GM12878 (cell line): ENCODE measurements around the gene CAMK2A. TPM values are rescaled to one million over a fixed set of nuclear protein-coding genes. Genes with fewer than 3 reads are reported as not detected.
"Not testable (repeated sequence)": the region's sequence is repeated elsewhere in the genome, so short reads cannot be mapped to it uniquely, and the experiment has no call there.

Experiments used
- ATAC-seq: fragments of 200-7000 bp; cut with Tn5 transposase; 3 replicates; pipeline ENCODE4 v1.9.1; 2020; ENCODE audit warnings: mild to moderate bottlenecking, moderate library complexity
- BruUV-seq: library from RNA; stranded (reverse); fragments of 400-500 nt; replicated peaks from 2 replicates; lab custom pipeline; 2021; lab: Mats Ljungman, UMichigan
- CTCF ChIA-PET: fragments of 300-600 bp; sonication (Branson Sonifier 250); formaldehyde crosslinking; extraction: SDS; loops from one replicate; lab custom pipeline; 2021; ENCODE audit warnings: inconsistent platforms; lab: Yijun Ruan, JAX
- POLR2A ChIA-PET: fragments of 350-600 bp; formaldehyde crosslinking; extraction: SDS; loops from one replicate; lab custom pipeline; 2021; ENCODE audit warnings: inconsistent platforms; lab: Charles Lee
- RAD21 ChIA-PET: fragments of 300-600 bp; sonication (Branson Sonifier 250); formaldehyde crosslinking; loops from one replicate; lab custom pipeline; 2023; ENCODE audit warnings: antibody characterized with exemption; ENCODE audit not compliant: unreplicated experiment; lab: Charles Lee
- SMC1A ChIA-PET: fragments of 300-600 bp; sonication (Branson Sonifier 250); formaldehyde crosslinking; loops from one replicate; lab custom pipeline; 2023; ENCODE audit not compliant: unreplicated experiment, uncharacterized antibody; lab: Charles Lee
- DNase-seq: peaks from one replicate; pipeline ENCODE4 v3.0.0-alpha.2; 2011; ENCODE audit warnings: low read depth, low spot score
- FAIRE-seq: peaks from 3 replicates; lab custom pipeline; 2011; peaks lifted over from hg19 to GRCh38; lab: Jason Lieb, UNC
- H2AFZ ChIP-seq: 2 replicates; pipeline ENCODE4 v1.6.0; 2011; ENCODE audit warnings: low read depth, low read length, control low read depth; ENCODE audit not compliant: control insufficient read depth
- H3K27ac ChIP-seq: 2 replicates; pipeline ENCODE4 v1.5.1; 2011; ENCODE audit warnings: control low read depth; ENCODE audit not compliant: control insufficient read depth, insufficient read depth
- H3K27me3 ChIP-seq, 2 experiments: replicated peaks in 1 of 2; 2 replicates each; pipeline versions ENCODE4 v1.6.0 to v1.6.1; 2011; ENCODE audit warnings: low read length in 1 of 2; ENCODE audit not compliant: control insufficient read depth in 2 of 2, insufficient read depth in 2 of 2
- H3K36me3 ChIP-seq, 2 experiments: 2 replicates each; pipeline ENCODE4 v1.5.1; 2011; ENCODE audit warnings: low read length in 1 of 2; ENCODE audit not compliant: control insufficient read depth in 2 of 2, insufficient read depth in 2 of 2
- H3K4me1 ChIP-seq: 2 replicates; pipeline ENCODE4 v1.6.1; 2011; ENCODE audit warnings: mild to moderate bottlenecking, low read length, moderate library complexity, mixed read lengths; ENCODE audit not compliant: control insufficient read depth, insufficient read depth
- H3K4me2 ChIP-seq: 2 replicates; pipeline ENCODE4 v1.6.0; 2011; ENCODE audit warnings: control low read depth; ENCODE audit not compliant: control insufficient read depth, insufficient read depth
- H3K4me3 ChIP-seq: fragments of 200-600 bp; sonication (generic); 2 replicates; pipeline ENCODE4 v1.5.1; 2016
- H3K79me2 ChIP-seq: 2 replicates; pipeline ENCODE4 v1.6.0; 2011; ENCODE audit warnings: low read length; ENCODE audit not compliant: control insufficient read depth, insufficient read depth
- H3K9ac ChIP-seq: 2 replicates; pipeline ENCODE4 v1.8.0; 2011; ENCODE audit warnings: low read length, control low read depth, mixed read lengths; ENCODE audit not compliant: control insufficient read depth, insufficient read depth
- H3K9me3 ChIP-seq: replicated peaks from 3 replicates; pipeline ENCODE4 v1.5.1; 2011; ENCODE audit warnings: mild to moderate bottlenecking, low read length; ENCODE audit not compliant: control insufficient read depth, insufficient read depth
- H4K20me1 ChIP-seq: 2 replicates; pipeline ENCODE4 v1.6.0; 2011; ENCODE audit not compliant: control insufficient read depth, insufficient read depth
- ETV6 ChIP-seq, 2 experiments: fragments of 450-650 bp in 1 of 2; IDR thresholded peaks in 1 of 2; conservative IDR thresholded peaks in 1 of 2; 2 replicates each; pipeline ENCODE4 v1.6.1; 2014; ENCODE audit warnings: antibody characterized with exemption in 1 of 2, borderline replicate concordance in 1 of 2, low read depth in 1 of 2, mild to moderate bottlenecking in 1 of 2, moderate library complexity in 1 of 2
- RAD21 ChIP-seq: IDR thresholded peaks from 2 replicates; pipeline ENCODE4 v1.6.1; 2011; ENCODE audit warnings: mild to moderate bottlenecking, low read depth, low read length, moderate library complexity; ENCODE audit not compliant: insufficient read depth
- SPI1 ChIP-seq: IDR thresholded peaks from 2 replicates; pipeline ENCODE4 v1.6.1; 2011; ENCODE audit warnings: low read depth, mild to moderate bottlenecking, low read length, moderate library complexity, borderline replicate concordance; ENCODE audit not compliant: insufficient read depth
- WGBS: methylation state at CpG from one replicate; pipeline ENCODE4 v1.1.6; 2016; ENCODE audit warnings: low lambda C conversion rate; ENCODE audit not compliant: insufficient replicate concordance, insufficient coverage; ENCODE audit errors: missing lambda C conversion rate; 5-methylcytosine and 5-hydroxymethylcytosine counted together
- in situ Hi-C: fragments of 300-500 bp; cut with MboI; formaldehyde crosslinking; loops from 9 replicates; pipeline ENCODE4 v1.14.3; 2018; ENCODE audit warnings: mixed read lengths
- intact Hi-C: fragments of 100-400 bp; cut with micrococcal nuclease; formaldehyde crosslinking; loops from one replicate; pipeline ENCODE4 v1.14.2; 2022; ENCODE audit not compliant: unreplicated experiment
- polyA plus RNA-seq, 11 experiments: library from polyadenylated mRNA; depleted of rRNA in 4 of 11; unstranded in 6 of 11; stranded (reverse) in 5 of 11; fragments of >200 nt; fragmentation: Nextera tagmentation in 4 of 11; fragmentation: Illumina TruSeq in 1 of 11; extraction: Ambion mirVana in 4 of 11; extraction: Trizol in 1 of 11; gene quantifications; 1 replicate in 1 of 11; 2 replicates in 10 of 11; pipeline versions ENCODE4 v1.2.1 to v1.2.3, GENCODE V29; 2011 to 2016; ENCODE audit warnings: inconsistent platforms in 2 of 11, missing spikeins in 2 of 11, low read depth in 1 of 11
- total RNA-seq, 4 experiments: library from RNA; depleted of rRNA in 3 of 4; stranded (reverse); fragments of >200 nt in 3 of 4; fragmentation: Illumina TruSeq in 1 of 4; extraction: Trizol in 1 of 4; gene quantifications; 2 replicates each; pipeline versions ENCODE4 v1.2.1 to v1.2.3, GENCODE V29; 2013 to 2021
- TF ChIP-seq, protein P1 (sequence below), 3 experiments: IDR thresholded peaks in 2 of 3; conservative IDR thresholded peaks in 1 of 3; 2 replicates each; pipeline ENCODE4 v1.5.1; 2011; ENCODE audit warnings: low read depth in 3 of 3, low read length in 3 of 3, mild to moderate bottlenecking in 3 of 3, control low read depth in 2 of 3, moderate library complexity in 2 of 3, inconsistent platforms in 1 of 3, mixed read lengths in 1 of 3; ENCODE audit not compliant: control insufficient read depth in 2 of 3, insufficient read depth in 1 of 3; ENCODE audit errors: extremely low read depth in 1 of 3
- TF ChIP-seq, protein P2 (sequence below): IDR thresholded peaks from 2 replicates; pipeline ENCODE4 v1.6.1; 2012; ENCODE audit warnings: improper control_type of control experiment, low read depth, low read length; ENCODE audit not compliant: insufficient replicate concordance

CAMK2A gene
- total and polyA plus RNA-seq, 10 of the 15 experiments (the other 5 are each of a cell fraction or from before 2014, with no cell fraction given): 0.11 TPM; not detected in 9

DNA sequence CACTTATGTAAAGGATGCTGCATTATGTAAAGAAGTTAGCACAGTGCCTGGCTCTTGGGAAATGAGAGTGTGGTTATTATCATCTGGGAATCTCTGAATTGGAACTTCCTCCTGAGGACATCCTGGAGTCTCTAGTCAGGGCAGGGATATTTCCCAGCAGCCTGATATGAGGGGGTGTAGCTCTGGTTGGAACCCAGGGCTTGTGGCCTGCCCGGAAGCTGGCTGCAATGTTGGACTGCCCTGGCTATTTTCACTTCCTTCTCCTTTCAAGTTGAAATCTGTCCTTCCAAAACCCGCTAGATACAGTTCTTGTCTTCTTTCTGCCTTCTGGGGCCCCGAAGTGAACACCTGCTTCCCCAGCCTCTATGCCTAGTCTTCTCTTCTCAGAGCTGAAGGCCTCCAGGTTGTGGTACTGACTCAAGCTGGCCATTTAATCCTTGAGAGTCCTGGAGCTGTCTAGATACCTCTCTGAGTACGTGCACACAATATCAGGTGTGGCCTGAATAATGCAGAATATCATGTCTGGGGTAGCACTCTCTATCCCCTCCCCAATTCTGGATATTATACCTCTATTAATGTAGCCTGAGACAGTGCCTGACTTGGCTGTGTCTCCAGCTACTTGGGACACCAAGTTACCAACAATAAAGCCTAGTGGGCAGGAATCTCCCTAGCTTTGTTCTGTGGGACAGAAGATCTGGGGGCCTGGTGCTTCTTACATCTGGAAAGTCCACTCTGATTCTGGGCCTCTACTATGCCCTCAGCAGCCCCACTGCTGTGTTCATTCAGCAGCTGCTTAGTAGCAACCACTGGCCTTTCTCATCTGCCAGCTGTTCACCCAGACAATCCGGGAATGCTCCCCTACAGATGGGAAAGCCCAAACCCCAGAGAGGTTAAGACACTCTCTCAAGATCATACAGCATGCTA lies 54.7 kb downstream of the CAMK2A start:
- Histone ChIP-seq H3K4me3 (no peak overlapping the region), H3K4me1 (no peaks in the 10 kb centered on the region), H4K20me1 (no peaks in the 10 kb centered on the region), H3K36me3 (no peaks in the 10 kb centered on the region), H3K9ac (no peak overlapping the region), H3K9me3 (no peaks in the 10 kb centered on the region), H3K79me2 (no peaks in the 10 kb centered on the region), H3K4me2 (no peak overlapping the region), H3K27me3 (no peaks in the 10 kb centered on the region; a peak in 1 of 4 replicates), H2AFZ (no peak overlapping the region), H3K27ac (no peak overlapping the region)
- intact Hi-C loops (no loop called here), in situ Hi-C loops (no loop called here)
- TF ChIP-seq ETV6 (conservative IDR thresholded peaks at IDR 0.05 in 1 of 2, IDR thresholded peaks at IDR 0.05 in 1 of 2; ENCODE audit: borderline replicate concordance in 1 of 2, low read depth in 1 of 2) (no peak), RAD21 (no peak), SPI1 (peak; percentile 53; the same call in 1 of the 2 replicates)
- TF ChIP-seq, protein P1, sequence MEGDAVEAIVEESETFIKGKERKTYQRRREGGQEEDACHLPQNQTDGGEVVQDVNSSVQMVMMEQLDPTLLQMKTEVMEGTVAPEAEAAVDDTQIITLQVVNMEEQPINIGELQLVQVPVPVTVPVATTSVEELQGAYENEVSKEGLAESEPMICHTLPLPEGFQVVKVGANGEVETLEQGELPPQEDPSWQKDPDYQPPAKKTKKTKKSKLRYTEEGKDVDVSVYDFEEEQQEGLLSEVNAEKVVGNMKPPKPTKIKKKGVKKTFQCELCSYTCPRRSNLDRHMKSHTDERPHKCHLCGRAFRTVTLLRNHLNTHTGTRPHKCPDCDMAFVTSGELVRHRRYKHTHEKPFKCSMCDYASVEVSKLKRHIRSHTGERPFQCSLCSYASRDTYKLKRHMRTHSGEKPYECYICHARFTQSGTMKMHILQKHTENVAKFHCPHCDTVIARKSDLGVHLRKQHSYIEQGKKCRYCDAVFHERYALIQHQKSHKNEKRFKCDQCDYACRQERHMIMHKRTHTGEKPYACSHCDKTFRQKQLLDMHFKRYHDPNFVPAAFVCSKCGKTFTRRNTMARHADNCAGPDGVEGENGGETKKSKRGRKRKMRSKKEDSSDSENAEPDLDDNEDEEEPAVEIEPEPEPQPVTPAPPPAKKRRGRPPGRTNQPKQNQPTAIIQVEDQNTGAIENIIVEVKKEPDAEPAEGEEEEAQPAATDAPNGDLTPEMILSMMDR (IDR thresholded peaks at IDR 0.05 in 2 of 3, conservative IDR thresholded peaks at IDR 0.05 in 1 of 3; ENCODE audit: control insufficient read depth in 2 of 3, extremely low read depth in 1 of 3, insufficient read depth in 1 of 3, low read depth in 3 of 3, low read length in 3 of 3): no peak
- TF ChIP-seq, protein P2, sequence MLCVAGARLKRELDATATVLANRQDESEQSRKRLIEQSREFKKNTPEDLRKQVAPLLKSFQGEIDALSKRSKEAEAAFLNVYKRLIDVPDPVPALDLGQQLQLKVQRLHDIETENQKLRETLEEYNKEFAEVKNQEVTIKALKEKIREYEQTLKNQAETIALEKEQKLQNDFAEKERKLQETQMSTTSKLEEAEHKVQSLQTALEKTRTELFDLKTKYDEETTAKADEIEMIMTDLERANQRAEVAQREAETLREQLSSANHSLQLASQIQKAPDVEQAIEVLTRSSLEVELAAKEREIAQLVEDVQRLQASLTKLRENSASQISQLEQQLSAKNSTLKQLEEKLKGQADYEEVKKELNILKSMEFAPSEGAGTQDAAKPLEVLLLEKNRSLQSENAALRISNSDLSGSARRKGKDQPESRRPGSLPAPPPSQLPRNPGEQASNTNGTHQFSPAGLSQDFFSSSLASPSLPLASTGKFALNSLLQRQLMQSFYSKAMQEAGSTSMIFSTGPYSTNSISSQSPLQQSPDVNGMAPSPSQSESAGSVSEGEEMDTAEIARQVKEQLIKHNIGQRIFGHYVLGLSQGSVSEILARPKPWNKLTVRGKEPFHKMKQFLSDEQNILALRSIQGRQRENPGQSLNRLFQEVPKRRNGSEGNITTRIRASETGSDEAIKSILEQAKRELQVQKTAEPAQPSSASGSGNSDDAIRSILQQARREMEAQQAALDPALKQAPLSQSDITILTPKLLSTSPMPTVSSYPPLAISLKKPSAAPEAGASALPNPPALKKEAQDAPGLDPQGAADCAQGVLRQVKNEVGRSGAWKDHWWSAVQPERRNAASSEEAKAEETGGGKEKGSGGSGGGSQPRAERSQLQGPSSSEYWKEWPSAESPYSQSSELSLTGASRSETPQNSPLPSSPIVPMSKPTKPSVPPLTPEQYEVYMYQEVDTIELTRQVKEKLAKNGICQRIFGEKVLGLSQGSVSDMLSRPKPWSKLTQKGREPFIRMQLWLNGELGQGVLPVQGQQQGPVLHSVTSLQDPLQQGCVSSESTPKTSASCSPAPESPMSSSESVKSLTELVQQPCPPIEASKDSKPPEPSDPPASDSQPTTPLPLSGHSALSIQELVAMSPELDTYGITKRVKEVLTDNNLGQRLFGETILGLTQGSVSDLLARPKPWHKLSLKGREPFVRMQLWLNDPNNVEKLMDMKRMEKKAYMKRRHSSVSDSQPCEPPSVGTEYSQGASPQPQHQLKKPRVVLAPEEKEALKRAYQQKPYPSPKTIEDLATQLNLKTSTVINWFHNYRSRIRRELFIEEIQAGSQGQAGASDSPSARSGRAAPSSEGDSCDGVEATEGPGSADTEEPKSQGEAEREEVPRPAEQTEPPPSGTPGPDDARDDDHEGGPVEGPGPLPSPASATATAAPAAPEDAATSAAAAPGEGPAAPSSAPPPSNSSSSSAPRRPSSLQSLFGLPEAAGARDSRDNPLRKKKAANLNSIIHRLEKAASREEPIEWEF: no peak
- WGBS: 26% methylated on average over 5 of the region's 5 CpGs
- ATAC-seq (peak; percentile 72), DNase-seq (no peak), FAIRE-seq (no peak)
- BruUV-seq: no TSS peak
- RAD21 ChIA-PET: no interaction called here
- POLR2A ChIA-PET: no interaction called here
- CTCF ChIA-PET: interaction anchor here (0.7 to 1.1 kb wide), 2 partner anchors 71 to 201 kb away, joined by 3 read pairs; no protein-coding TSS in a partner anchor
- SMC1A ChIA-PET: interaction anchor here (0.7 to 1.5 kb wide), 5 partner anchors 9 to 176 kb away, joined by 3 read pairs; no protein-coding TSS in a partner anchor

DNA sequence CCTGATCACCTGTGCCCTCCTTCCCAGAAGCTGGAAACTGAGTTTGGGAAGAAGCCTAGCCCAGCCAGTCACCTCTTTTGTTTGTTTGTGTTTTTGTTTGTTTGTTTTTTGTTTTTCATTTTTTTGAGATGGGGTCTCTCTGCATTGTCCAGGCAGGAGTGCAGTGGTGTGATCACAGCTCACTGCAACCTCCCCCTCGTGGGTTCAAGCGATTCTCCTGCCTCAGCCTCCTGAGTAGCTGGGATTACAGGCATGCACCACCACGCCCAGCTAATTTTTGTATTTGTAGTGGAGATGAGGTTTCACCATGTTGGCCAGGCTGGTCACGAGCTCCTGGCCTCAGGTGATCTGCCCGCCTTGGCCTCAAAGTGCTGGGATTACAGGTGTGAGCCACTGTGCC lies 55.9 kb downstream of the CAMK2A start:
- H3K36me3 ChIP-seq, POLR2A ChIA-PET, H4K20me1 ChIP-seq, H3K27me3 ChIP-seq, H2AFZ ChIP-seq, ATAC-seq, H3K27ac ChIP-seq, H3K4me3 ChIP-seq, BruUV-seq, intact Hi-C loops, in situ Hi-C loops, H3K79me2 ChIP-seq, RAD21 ChIA-PET, H3K4me2 ChIP-seq, DNase-seq, H3K9me3 ChIP-seq, H3K4me1 ChIP-seq, H3K9ac ChIP-seq, FAIRE-seq: not testable (repeated sequence)
- 15% methylated on average over 5 of the region's 5 CpGs for WGBS
- SMC1A ChIA-PET: interaction anchor here (1.1 kb wide), 1 partner anchor 381 kb away, joined by 4 read pairs; no protein-coding TSS in a partner anchor
- CTCF ChIA-PET: interaction anchor here (1.8 kb wide), 1 partner anchor 15 kb away, joined by 7 read pairs; no protein-coding TSS in a partner anchor
